ENCODE data around the gene ATG16L1. TPM values are rescaled to one million over a fixed set of nuclear protein-coding genes. Genes with fewer than 3 reads are reported as not detected.

Gene ATG16L1
- total and polyA plus RNA-seq, 10 of the 15 experiments (the other 5 are each of a cell fraction or from before 2014, with no cell fraction given) = 5.2 to 26.6 (median 15.6) TPM

DNA sequence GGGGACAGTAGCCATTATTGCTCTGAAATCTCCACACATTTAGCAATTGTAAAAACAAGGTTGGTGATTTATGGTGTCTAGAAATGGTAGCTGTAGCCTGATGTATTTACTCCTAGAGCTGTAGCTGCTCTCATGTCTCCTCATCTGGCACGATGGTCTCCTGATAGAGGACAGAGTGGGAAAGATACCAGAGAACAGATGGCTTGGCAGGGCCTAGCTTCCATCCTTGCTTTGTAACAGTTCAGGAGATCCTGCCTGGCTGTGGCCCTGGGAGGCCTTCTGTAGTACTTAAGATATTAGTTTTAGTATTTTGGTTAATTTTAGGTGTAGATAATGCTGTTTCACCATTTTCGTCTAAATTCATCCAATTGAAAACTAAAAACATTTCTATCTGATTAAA, 6.7 kb downstream of the ATG16L1 start:
- peaks cover 49% of the 10 kb centered on the region for H3K79me2 ChIP-seq (ENCODE audit: control insufficient read depth, insufficient read depth, low read length)

More for the DNA sequence above, 6.7 kb downstream of the ATG16L1 start:
- Histone ChIP-seq H3K4me1 (ENCODE audit: control insufficient read depth, insufficient read depth, low read length) (peaks cover 32% of the 10 kb centered on the region), H3K36me3 (ENCODE audit: control insufficient read depth in 2 of 2, insufficient read depth in 2 of 2, low read length in 1 of 2) (peaks cover 18 to 33% of the 10 kb centered on the region in 2 experiments), H4K20me1 (ENCODE audit: control insufficient read depth, insufficient read depth) (no peaks in the 10 kb centered on the region), H3K4me2 (ENCODE audit: control insufficient read depth, insufficient read depth) (no peak overlapping the region), H3K27ac (ENCODE audit: control insufficient read depth, insufficient read depth) (no peak overlapping the region), H3K9me3 (replicated peaks; ENCODE audit: control insufficient read depth, insufficient read depth, low read length) (no peaks in the 10 kb centered on the region), H3K27me3 (replicated peaks in 1 of 2; ENCODE audit: control insufficient read depth in 2 of 2, insufficient read depth in 2 of 2, low read length in 1 of 2) (no peaks in the 10 kb centered on the region), H3K9ac (ENCODE audit: control insufficient read depth, insufficient read depth, low read length) (no peak overlapping the region), H2AFZ (ENCODE audit: control insufficient read depth, low read depth, low read length) (no peak overlapping the region), H3K4me3 (no peak overlapping the region)
- CTCF ChIA-PET = interaction anchor here (1.1 kb wide), 1 partner anchor 10 kb away, joined by 3 read pairs; no protein-coding TSS in a partner anchor
- ATAC-seq (no peak), FAIRE-seq (no peak), DNase-seq (ENCODE audit: low read depth, low spot score) (no peak)
- TF ChIP-seq ZNF622 (IDR thresholded peaks at IDR 0.05) (no peak), ZNF384 (IDR thresholded peaks at IDR 0.05; ENCODE audit: borderline replicate concordance, low read depth, low read length) (no peak), CHD4 (IDR thresholded peaks at IDR 0.05) (no peak), ZZZ3 (IDR thresholded peaks at IDR 0.05; ENCODE audit: control insufficient read depth, insufficient read length, low read depth) (no peak), ZNF24 (IDR thresholded peaks at IDR 0.05) (no peak), EED (IDR thresholded peaks at IDR 0.05; ENCODE audit: low read depth) (no peak), SMARCA5 (IDR thresholded peaks at IDR 0.05) (no peak), STAT1 (conservative IDR thresholded peaks at IDR 0.05) (no peak), ZNF217 (IDR thresholded peaks at IDR 0.05) (no peak), MEF2A (IDR thresholded peaks at IDR 0.05; ENCODE audit: insufficient read depth, low read depth, low read length) (no peak), SMAD5 (IDR thresholded peaks at IDR 0.05; ENCODE audit: low read depth) (no peak), YY1 (IDR thresholded peaks at IDR 0.05; ENCODE audit: low read depth, low read length) (no peak), BCL11A (IDR thresholded peaks at IDR 0.05; ENCODE audit: low read depth, low read length) (no peak), FOXK2 (IDR thresholded peaks at IDR 0.05) (no peak), MEF2B (IDR thresholded peaks at IDR 0.05; ENCODE audit: partially characterized antibody, poor library complexity, severe bottlenecking) (no peak)
- TF ChIP-seq, protein P1, sequence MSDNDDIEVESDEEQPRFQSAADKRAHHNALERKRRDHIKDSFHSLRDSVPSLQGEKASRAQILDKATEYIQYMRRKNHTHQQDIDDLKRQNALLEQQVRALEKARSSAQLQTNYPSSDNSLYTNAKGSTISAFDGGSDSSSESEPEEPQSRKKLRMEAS (IDR thresholded peaks at IDR 0.05; ENCODE audit: low read depth, low read length) = no peak
- TF ChIP-seq, protein P2, sequence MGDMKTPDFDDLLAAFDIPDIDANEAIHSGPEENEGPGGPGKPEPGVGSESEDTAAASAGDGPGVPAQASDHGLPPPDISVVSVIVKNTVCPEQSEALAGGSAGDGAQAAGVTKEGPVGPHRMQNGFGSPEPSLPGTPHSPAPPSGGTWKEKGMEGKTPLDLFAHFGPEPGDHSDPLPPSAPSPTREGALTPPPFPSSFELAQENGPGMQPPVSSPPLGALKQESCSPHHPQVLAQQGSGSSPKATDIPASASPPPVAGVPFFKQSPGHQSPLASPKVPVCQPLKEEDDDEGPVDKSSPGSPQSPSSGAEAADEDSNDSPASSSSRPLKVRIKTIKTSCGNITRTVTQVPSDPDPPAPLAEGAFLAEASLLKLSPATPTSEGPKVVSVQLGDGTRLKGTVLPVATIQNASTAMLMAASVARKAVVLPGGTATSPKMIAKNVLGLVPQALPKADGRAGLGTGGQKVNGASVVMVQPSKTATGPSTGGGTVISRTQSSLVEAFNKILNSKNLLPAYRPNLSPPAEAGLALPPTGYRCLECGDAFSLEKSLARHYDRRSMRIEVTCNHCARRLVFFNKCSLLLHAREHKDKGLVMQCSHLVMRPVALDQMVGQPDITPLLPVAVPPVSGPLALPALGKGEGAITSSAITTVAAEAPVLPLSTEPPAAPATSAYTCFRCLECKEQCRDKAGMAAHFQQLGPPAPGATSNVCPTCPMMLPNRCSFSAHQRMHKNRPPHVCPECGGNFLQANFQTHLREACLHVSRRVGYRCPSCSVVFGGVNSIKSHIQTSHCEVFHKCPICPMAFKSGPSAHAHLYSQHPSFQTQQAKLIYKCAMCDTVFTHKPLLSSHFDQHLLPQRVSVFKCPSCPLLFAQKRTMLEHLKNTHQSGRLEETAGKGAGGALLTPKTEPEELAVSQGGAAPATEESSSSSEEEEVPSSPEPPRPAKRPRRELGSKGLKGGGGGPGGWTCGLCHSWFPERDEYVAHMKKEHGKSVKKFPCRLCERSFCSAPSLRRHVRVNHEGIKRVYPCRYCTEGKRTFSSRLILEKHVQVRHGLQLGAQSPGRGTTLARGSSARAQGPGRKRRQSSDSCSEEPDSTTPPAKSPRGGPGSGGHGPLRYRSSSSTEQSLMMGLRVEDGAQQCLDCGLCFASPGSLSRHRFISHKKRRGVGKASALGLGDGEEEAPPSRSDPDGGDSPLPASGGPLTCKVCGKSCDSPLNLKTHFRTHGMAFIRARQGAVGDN (IDR thresholded peaks at IDR 0.05) = no peak
- TF ChIP-seq, protein P3, sequence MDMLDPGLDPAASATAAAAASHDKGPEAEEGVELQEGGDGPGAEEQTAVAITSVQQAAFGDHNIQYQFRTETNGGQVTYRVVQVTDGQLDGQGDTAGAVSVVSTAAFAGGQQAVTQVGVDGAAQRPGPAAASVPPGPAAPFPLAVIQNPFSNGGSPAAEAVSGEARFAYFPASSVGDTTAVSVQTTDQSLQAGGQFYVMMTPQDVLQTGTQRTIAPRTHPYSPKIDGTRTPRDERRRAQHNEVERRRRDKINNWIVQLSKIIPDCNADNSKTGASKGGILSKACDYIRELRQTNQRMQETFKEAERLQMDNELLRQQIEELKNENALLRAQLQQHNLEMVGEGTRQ (IDR thresholded peaks at IDR 0.05; ENCODE audit: borderline replicate concordance, low read depth, low read length) = no peak
- intact Hi-C loops (cut with micrococcal nuclease; ENCODE audit: unreplicated experiment) = loop anchor here (10.0 kb wide), 1 partner anchor 493 kb away; no protein-coding TSS in a partner anchor
- POLR2A ChIA-PET = no interaction called here
- RAD21 ChIA-PET (ENCODE audit: unreplicated experiment) = no interaction called here
- in situ Hi-C loops (cut with MboI) = loop anchor here (5.0 kb wide), 1 partner anchor 651 kb away; no protein-coding TSS in a partner anchor
- 85% methylated on average over 2 of the region's 2 CpGs for WGBS (ENCODE audit: insufficient coverage, insufficient replicate concordance, low lambda C conversion rate, missing lambda C conversion rate)
- BruUV-seq (replicated peaks) = no TSS peak
- SMC1A ChIA-PET (ENCODE audit: uncharacterized antibody, unreplicated experiment) = interaction anchor here (1.0 kb wide), 1 partner anchor 9 kb away, joined by 3 read pairs; no protein-coding TSS in a partner anchor
